ENCODE results near the gene TMEM151A.

DNA sequence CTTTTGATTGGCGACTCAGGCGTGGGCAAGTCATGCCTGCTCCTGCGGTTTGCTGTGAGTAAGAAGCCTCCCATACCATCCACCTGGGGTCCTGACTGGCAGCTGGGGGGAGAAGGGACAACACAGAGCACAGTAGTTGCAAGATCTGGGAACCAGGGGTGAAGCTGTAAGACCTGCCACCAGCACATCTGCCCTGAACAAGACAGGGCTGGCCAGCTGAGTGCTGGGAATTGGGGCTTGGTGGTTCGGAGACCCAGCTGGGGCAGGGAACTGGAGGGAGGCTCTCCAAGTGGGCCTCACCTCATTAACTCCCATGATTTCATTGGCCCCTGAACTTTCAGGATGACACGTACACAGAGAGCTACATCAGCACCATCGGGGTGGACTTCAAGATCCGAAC is 19.9 kb upstream of the TMEM151A start:
- TF ChIP-seq, protein P1, sequence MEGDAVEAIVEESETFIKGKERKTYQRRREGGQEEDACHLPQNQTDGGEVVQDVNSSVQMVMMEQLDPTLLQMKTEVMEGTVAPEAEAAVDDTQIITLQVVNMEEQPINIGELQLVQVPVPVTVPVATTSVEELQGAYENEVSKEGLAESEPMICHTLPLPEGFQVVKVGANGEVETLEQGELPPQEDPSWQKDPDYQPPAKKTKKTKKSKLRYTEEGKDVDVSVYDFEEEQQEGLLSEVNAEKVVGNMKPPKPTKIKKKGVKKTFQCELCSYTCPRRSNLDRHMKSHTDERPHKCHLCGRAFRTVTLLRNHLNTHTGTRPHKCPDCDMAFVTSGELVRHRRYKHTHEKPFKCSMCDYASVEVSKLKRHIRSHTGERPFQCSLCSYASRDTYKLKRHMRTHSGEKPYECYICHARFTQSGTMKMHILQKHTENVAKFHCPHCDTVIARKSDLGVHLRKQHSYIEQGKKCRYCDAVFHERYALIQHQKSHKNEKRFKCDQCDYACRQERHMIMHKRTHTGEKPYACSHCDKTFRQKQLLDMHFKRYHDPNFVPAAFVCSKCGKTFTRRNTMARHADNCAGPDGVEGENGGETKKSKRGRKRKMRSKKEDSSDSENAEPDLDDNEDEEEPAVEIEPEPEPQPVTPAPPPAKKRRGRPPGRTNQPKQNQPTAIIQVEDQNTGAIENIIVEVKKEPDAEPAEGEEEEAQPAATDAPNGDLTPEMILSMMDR (IDR thresholded peaks at IDR 0.05) = no peak
- TF ChIP-seq POLR2A (IDR thresholded peaks at IDR 0.05) (no peak), EP300 (IDR thresholded peaks at IDR 0.05) (no peak)
